Right lobe of liver (tissue), 4 donors: ENCODE data around the gene LACRT.

Experiments
- POLR2A ChIP-seq: fragments of 450-650 bp; IDR thresholded peaks from one replicate; pipeline ENCODE4 v1.6.1; 2017; ENCODE audit warnings: antibody characterized with exemption, mild to moderate bottlenecking
- TF ChIP-seq, protein P1 (sequence below), 4 donors: fragments of 200-600 bp in 3 of 4; fragments of 450-650 bp in 1 of 4; IDR thresholded peaks; one replicate each; pipeline versions ENCODE4 v1.5.1 to v1.8.0; 2016 to 2022; ENCODE audit warnings: antibody characterized with exemption in 4 of 4, mild to moderate bottlenecking in 2 of 4
- donor health status: DM: no; HTN: no; CAD: no.
- donor health status: DM: no; HTN: no; CAD: no.
- donor health status: DM: no; HTN: yes; CAD: no.

DNA sequence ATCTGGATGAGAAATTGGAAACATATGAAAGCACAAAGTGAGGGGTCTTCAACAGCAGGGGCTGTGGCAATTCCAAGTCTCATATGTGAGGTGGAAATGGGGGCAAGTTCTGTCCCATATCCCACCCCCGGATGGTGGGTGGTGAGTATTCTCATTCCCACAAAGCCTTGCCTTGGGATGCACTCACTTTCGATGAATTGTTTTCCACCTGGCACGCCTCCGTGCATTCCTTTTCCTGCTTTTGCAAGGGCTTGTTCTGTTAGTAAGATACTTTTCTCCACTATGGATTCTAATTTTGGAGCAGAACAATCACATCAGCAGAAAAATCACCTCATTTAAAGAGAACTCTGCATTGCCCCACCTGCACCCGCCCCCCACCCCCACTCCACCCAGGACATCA, 3.1 kb downstream of the LACRT start:
- TF ChIP-seq, protein P1, sequence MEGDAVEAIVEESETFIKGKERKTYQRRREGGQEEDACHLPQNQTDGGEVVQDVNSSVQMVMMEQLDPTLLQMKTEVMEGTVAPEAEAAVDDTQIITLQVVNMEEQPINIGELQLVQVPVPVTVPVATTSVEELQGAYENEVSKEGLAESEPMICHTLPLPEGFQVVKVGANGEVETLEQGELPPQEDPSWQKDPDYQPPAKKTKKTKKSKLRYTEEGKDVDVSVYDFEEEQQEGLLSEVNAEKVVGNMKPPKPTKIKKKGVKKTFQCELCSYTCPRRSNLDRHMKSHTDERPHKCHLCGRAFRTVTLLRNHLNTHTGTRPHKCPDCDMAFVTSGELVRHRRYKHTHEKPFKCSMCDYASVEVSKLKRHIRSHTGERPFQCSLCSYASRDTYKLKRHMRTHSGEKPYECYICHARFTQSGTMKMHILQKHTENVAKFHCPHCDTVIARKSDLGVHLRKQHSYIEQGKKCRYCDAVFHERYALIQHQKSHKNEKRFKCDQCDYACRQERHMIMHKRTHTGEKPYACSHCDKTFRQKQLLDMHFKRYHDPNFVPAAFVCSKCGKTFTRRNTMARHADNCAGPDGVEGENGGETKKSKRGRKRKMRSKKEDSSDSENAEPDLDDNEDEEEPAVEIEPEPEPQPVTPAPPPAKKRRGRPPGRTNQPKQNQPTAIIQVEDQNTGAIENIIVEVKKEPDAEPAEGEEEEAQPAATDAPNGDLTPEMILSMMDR (IDR thresholded peaks at IDR 0.05) = no peak
- no peak for TF ChIP-seq POLR2A
